ENCODE data around the gene CABLES2. TPM values are rescaled to one million over a fixed set of nuclear protein-coding genes. Genes with fewer than 3 reads are reported as not detected.

The CABLES2 gene
- total and polyA plus RNA-seq, 9 of the 15 experiments (the other 6 are each of a cell fraction or from before 2014, with no cell fraction given): 0.46 to 4.2 (median 1.6) TPM

DNA sequence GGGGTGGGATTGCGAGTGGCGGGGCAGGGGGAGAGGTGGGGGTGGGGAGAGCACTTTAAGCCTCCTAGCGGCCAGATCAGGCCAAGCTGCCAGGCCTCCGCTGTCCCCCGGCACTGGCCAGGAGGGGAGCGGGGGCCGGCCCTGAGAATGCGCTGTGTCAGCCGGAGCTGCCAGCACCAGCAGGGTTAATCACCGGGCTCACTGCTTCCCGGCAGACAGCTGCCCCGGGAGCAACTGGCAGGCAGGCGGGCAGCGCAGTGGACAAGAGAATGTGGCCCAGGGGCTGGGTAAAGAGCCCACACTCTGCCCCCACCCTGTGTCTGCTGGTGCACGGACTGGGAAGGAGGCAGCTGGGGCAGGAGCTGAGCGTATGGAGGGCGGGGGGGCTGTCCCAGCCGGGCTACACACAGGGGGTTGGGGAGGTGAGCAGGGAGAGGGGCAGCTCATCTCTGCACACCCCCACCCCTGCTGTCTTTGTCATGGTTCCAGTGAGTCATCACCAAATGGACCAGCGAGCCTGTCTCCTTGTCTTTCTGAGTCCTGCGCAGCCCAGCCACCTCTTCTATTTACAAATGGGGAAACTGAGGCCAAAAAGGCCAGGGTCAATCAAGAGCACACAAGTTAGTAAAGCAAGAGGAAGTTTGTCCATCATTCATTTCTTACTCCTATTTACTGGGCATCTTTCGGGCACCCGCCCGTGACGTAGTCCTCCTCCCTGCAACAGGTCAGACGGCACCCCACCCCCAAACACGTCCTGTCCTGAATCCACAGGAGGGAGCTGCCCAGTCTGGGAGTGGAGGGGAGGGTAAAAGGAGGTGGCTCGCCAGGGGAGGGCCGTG lies 37.9 kb downstream of the CABLES2 start:
- ATAC-seq (peak; percentile 58), FAIRE-seq (peak; percentile 37), DNase-seq (ENCODE audit: extremely low read depth in 1 of 4, low spot score in 3 of 4) (peak; percentile 59 to 75 (median 72))
- in situ Hi-C loops (cut with MboI) (loop anchor here (5.0 to 10.0 kb wide), 2 partner anchors 62 to 374 kb away; no protein-coding TSS in a partner anchor), intact Hi-C loops (cut with micrococcal nuclease) (loop anchor here (5.0 kb wide), 1 partner anchor 67 kb away; the partner anchor contains the start of gene ADRM1)
- Histone ChIP-seq H3K9ac (ENCODE audit: insufficient read depth in 1 of 2, low read depth in 2 of 2, low read length in 2 of 2) (peak overlapping the region in 1 of 2 experiments; percentile 82; a peak in 2 of 4 replicates), H3K27ac (ENCODE audit: extremely low read depth, low read depth, low read length) (no peak overlapping the region), H3K4me1 (replicated peaks in 1 of 2; ENCODE audit: control insufficient read depth in 2 of 2, insufficient read depth in 2 of 2, low read length in 2 of 2) (peaks cover 50 to 91% of the 10 kb centered on the region in 2 experiments), H2AFZ (ENCODE audit: low read depth, low read length) (peak overlapping the region; percentile 80), H3K4me2 (ENCODE audit: insufficient read depth, low read length) (peak overlapping the region; percentile 61), H3K9me3 (replicated peaks; ENCODE audit: control insufficient read depth, insufficient read depth, low read depth, low read length) (no peaks in the 10 kb centered on the region), H3K4me3 (no peak overlapping the region), H3K36me3 (ENCODE audit: control insufficient read depth, insufficient read depth, low read length) (peaks cover 2% of the 10 kb centered on the region; the same call in 1 of the 3 replicates), H3K9me1 (ENCODE audit: control insufficient read depth, insufficient read depth, low read length) (peaks cover 2% of the 10 kb centered on the region), H3K27me3 (ENCODE audit: control insufficient read depth in 2 of 2, insufficient read depth in 2 of 2, low read length in 2 of 2) (no peaks in the 10 kb centered on the region), H4K20me1 (replicated peaks; ENCODE audit: control insufficient read depth, insufficient read depth, low read length) (peaks cover 8% of the 10 kb centered on the region; the same call in 1 of the 2 replicates), H3K79me2 (ENCODE audit: control insufficient read depth, insufficient read depth, low read length) (peaks cover 29% of the 10 kb centered on the region)
- WGBS (ENCODE audit: insufficient coverage, low coverage, missing lambda C conversion rate): 50% methylated on average over 15 of the region's 28 CpGs
- no TSS peak for BruUV-seq (replicated peaks)
- ChIA-PET POLR2A (interaction anchor here (0.6 to 1.7 kb wide), 5 partner anchors 12 to 70 kb away, joined by 3 to 8 read pairs (median 3); partner anchors contain the start of gene RPS21), CTCF (ENCODE audit: low intra/inter-chr PET ratio) (interaction anchor here (1.1 kb wide), 1 partner anchor 68 kb away, joined by 3 read pairs; no protein-coding TSS in a partner anchor)
- TF ChIP-seq, protein P1, sequence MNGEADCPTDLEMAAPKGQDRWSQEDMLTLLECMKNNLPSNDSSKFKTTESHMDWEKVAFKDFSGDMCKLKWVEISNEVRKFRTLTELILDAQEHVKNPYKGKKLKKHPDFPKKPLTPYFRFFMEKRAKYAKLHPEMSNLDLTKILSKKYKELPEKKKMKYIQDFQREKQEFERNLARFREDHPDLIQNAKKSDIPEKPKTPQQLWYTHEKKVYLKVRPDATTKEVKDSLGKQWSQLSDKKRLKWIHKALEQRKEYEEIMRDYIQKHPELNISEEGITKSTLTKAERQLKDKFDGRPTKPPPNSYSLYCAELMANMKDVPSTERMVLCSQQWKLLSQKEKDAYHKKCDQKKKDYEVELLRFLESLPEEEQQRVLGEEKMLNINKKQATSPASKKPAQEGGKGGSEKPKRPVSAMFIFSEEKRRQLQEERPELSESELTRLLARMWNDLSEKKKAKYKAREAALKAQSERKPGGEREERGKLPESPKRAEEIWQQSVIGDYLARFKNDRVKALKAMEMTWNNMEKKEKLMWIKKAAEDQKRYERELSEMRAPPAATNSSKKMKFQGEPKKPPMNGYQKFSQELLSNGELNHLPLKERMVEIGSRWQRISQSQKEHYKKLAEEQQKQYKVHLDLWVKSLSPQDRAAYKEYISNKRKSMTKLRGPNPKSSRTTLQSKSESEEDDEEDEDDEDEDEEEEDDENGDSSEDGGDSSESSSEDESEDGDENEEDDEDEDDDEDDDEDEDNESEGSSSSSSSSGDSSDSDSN (IDR thresholded peaks at IDR 0.05; ENCODE audit: borderline replicate concordance in 1 of 2, low read depth in 2 of 2, low read length in 2 of 2): no peak
- TF ChIP-seq HOXB6 (CRISPR knock-in tag; IDR thresholded peaks at IDR 0.05; ENCODE audit: borderline replicate concordance): no peak
- TF ChIP-seq, protein P2, sequence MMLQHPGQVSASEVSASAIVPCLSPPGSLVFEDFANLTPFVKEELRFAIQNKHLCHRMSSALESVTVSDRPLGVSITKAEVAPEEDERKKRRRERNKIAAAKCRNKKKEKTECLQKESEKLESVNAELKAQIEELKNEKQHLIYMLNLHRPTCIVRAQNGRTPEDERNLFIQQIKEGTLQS (IDR thresholded peaks at IDR 0.05): peak; percentile 75
- TF ChIP-seq, protein P2 (CRISPR knock-in tag; conservative IDR thresholded peaks at IDR 0.05): no peak
- TF ChIP-seq, protein P3, sequence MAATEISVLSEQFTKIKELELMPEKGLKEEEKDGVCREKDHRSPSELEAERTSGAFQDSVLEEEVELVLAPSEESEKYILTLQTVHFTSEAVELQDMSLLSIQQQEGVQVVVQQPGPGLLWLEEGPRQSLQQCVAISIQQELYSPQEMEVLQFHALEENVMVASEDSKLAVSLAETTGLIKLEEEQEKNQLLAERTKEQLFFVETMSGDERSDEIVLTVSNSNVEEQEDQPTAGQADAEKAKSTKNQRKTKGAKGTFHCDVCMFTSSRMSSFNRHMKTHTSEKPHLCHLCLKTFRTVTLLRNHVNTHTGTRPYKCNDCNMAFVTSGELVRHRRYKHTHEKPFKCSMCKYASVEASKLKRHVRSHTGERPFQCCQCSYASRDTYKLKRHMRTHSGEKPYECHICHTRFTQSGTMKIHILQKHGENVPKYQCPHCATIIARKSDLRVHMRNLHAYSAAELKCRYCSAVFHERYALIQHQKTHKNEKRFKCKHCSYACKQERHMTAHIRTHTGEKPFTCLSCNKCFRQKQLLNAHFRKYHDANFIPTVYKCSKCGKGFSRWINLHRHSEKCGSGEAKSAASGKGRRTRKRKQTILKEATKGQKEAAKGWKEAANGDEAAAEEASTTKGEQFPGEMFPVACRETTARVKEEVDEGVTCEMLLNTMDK (IDR thresholded peaks at IDR 0.05; ENCODE audit: borderline replicate concordance, insufficient read depth, low read depth, low read length, poor library complexity, severe bottlenecking): peak; percentile 19
- 0 out of 2 replicates have a peak, but pooled peaks have one; percentile 3 for TF ChIP-seq NFE2 (IDR thresholded peaks at IDR 0.05; ENCODE audit: low read depth)
- no peak for TF ChIP-seq PHTF2 (CRISPR knock-in tag; IDR thresholded peaks at IDR 0.05)
- TF ChIP-seq NCOA1 (IDR thresholded peaks at IDR 0.05; ENCODE audit: low read depth): no peak
- TF ChIP-seq ZNF316 (IDR thresholded peaks at IDR 0.05): peak; percentile 9; the same call in 1 of the 2 replicates
- TF ChIP-seq ZFP1 (CRISPR knock-in tag; IDR thresholded peaks at IDR 0.05): no peak
- TF ChIP-seq RFX7 (CRISPR knock-in tag; IDR thresholded peaks at IDR 0.05): no peak
- TF ChIP-seq FOS (IDR thresholded peaks at IDR 0.05; ENCODE audit: extremely low read depth, insufficient read length): no peak
- TF ChIP-seq, protein P4, sequence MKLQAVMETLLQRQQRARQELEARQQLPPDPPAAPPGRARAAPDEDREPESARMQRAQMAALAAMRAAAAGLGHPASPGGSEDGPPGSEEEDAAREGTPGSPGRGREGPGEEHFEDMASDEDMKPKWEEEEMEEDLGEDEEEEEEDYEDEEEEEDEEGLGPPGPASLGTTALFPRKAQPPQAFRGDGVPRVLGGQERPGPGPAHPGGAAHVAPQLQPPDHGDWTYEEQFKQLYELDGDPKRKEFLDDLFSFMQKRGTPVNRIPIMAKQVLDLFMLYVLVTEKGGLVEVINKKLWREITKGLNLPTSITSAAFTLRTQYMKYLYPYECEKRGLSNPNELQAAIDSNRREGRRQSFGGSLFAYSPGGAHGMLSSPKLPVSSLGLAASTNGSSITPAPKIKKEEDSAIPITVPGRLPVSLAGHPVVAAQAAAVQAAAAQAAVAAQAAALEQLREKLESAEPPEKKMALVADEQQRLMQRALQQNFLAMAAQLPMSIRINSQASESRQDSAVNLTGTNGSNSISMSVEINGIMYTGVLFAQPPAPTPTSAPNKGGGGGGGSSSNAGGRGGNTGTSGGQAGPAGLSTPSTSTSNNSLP (IDR thresholded peaks at IDR 0.05; ENCODE audit: borderline replicate concordance, low read depth, low read length): no peak

All from K562 (cell line).